CD4-positive, alpha-beta T cell (primary cell): ENCODE results near the gene EHF. TPM values are rescaled to one million over a fixed set of nuclear protein-coding genes. Genes with fewer than 3 reads are reported as not detected.

Experiments used
- ATAC-seq: fragments of 200-7000 bp; cut with Tn5 transposase; one replicate; pipeline ENCODE4 v1.10.0; 2022; ENCODE audit warnings: mild to moderate bottlenecking; ENCODE audit not compliant: poor library complexity
- CTCF ChIA-PET: fragments of 350-600 bp; sonication (Branson Sonifier 250); formaldehyde crosslinking; loops from one replicate; lab custom pipeline; 2021; ENCODE audit warnings: antibody characterized with exemption, inconsistent platforms; lab: Charles Lee
- POLR2A ChIA-PET: fragments of 350-600 bp; sonication (Branson Sonifier 250); formaldehyde crosslinking; loops from one replicate; lab custom pipeline; 2021; ENCODE audit warnings: antibody characterized with exemption, inconsistent platforms; lab: Charles Lee
- DNase-seq, 14 experiments: peaks; one replicate each; pipeline ENCODE4 v3.0.0-alpha.2; 2013 to 2020; ENCODE audit warnings: mixed read lengths in 2 of 14
- H3K27ac ChIP-seq, 2 donors: one replicate each; pipeline versions ENCODE4 v1.5.1 to v1.7.0; 2013; ENCODE audit warnings: low read length in 2 of 2, low read depth in 1 of 2, mild to moderate bottlenecking in 1 of 2
- H3K27me3 ChIP-seq, 2 experiments: 1 replicate in 1 of 2; 2 replicates in 1 of 2; pipeline versions ENCODE4 v1.6.1 to v1.7.0; 2013; ENCODE audit warnings: low read length in 2 of 2, control low read depth in 1 of 2, mild to moderate bottlenecking in 1 of 2, moderate library complexity in 1 of 2; ENCODE audit not compliant: insufficient read depth in 2 of 2, control insufficient read depth in 1 of 2
- H3K36me3 ChIP-seq: one replicate; pipeline ENCODE4 v1.6.1; 2013; ENCODE audit warnings: low read length, control low read depth; ENCODE audit not compliant: insufficient read depth
- H3K4me1 ChIP-seq: one replicate; pipeline ENCODE4 v1.6.1; 2013; ENCODE audit warnings: low read length, control low read depth; ENCODE audit not compliant: insufficient read depth
- H3K4me3 ChIP-seq: one replicate; pipeline ENCODE4 v1.5.1; 2013; ENCODE audit warnings: mild to moderate bottlenecking, low read length, moderate library complexity
- H3K9me3 ChIP-seq, 2 experiments: 1 replicate in 1 of 2; 2 replicates in 1 of 2; pipeline versions ENCODE4 v1.6.1 to v1.7.0; 2013; ENCODE audit warnings: low read length in 2 of 2, mild to moderate bottlenecking in 2 of 2, control low read depth in 1 of 2, moderate library complexity in 1 of 2; ENCODE audit not compliant: control insufficient read depth in 1 of 2, insufficient read depth in 1 of 2
- H3K27ac Mint-ChIP-seq: one replicate; pipeline ENCODE4 v1.8.0; 2020; ENCODE audit warnings: mixed read lengths
- H3K27me3 Mint-ChIP-seq: one replicate; pipeline ENCODE4 v1.8.0; 2021; ENCODE audit warnings: mixed read lengths
- H3K36me3 Mint-ChIP-seq: one replicate; pipeline ENCODE4 v1.8.0; 2021; ENCODE audit warnings: low read depth, mixed read lengths
- H3K4me1 Mint-ChIP-seq: one replicate; pipeline ENCODE4 v1.8.0; 2021; ENCODE audit warnings: low read depth, mixed read lengths
- H3K4me3 Mint-ChIP-seq: one replicate; pipeline ENCODE4 v1.8.0; 2020; ENCODE audit warnings: mild to moderate bottlenecking, mixed read lengths
- H3K9me3 Mint-ChIP-seq: one replicate; pipeline ENCODE4 v1.8.0; 2020; ENCODE audit warnings: mixed read lengths
- intact Hi-C, 2 experiments: fragments of 100-400 bp; cut with DNase I in 1 of 2; cut with micrococcal nuclease in 1 of 2; formaldehyde crosslinking; loops; one replicate each; pipeline versions ENCODE4 v1.15.1 to v1.9.0; 2023 to 2025; cut with DNase I, micrococcal nuclease
- total RNA-seq, 174 experiments: library from RNA in 2 of 174; stranded (reverse) in 2 of 174; gene quantifications; one replicate each; pipeline ENCODE4 v1.2.3 and lab custom pipeline; 2021 to 2026
- TF ChIP-seq, protein P1 (sequence below): fragments of 200-600 bp; IDR thresholded peaks from one replicate; pipeline ENCODE4 v1.8.0; 2022; ENCODE audit warnings: antibody characterized with exemption, mild to moderate bottlenecking

EHF gene
- total RNA-seq, 2 experiments from 2014 or later: not detected

DNA sequence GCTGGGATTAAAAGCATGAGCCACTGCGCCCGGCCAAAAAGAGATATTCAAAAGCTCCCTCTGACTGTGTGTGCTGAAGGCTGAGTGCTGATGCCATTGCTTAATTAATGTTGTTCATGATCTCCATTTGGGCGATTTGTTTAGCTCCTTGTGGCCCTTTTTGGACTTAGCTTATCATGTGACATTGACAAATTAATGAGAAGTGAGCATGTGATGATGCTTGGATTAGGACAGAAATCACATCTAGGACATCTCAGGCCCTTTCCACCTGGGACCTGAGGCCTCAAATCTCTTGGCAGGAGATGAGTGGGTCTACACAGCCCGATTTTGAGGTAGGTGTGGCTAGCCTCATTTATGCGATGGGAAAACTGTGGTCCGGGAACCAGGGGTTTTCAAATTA is 10.4 kb downstream of the EHF start:
- intact Hi-C loops: no loop called here
- Histone ChIP-seq H3K36me3 (no peaks in the 10 kb centered on the region), H3K27me3 (peaks cover 0 to 2% of the 10 kb centered on the region in 2 experiments), H3K9me3 (no peaks in the 10 kb centered on the region), H3K27ac (no peak overlapping the region), H3K4me1 (peaks cover 4% of the 10 kb centered on the region), H3K4me3 (no peak overlapping the region)
- ATAC-seq (no peak), DNase-seq (no peak)
- ChIA-PET POLR2A (no interaction called here), CTCF (no interaction called here)
- Mint-ChIP-seq H3K9me3 (no peaks in the 10 kb centered on the region), H3K27me3 (peaks cover 7% of the 10 kb centered on the region), H3K4me1 (peaks cover 17% of the 10 kb centered on the region), H3K27ac (no peak overlapping the region), H3K36me3 (no peaks in the 10 kb centered on the region), H3K4me3 (no peak overlapping the region)
- TF ChIP-seq, protein P1, sequence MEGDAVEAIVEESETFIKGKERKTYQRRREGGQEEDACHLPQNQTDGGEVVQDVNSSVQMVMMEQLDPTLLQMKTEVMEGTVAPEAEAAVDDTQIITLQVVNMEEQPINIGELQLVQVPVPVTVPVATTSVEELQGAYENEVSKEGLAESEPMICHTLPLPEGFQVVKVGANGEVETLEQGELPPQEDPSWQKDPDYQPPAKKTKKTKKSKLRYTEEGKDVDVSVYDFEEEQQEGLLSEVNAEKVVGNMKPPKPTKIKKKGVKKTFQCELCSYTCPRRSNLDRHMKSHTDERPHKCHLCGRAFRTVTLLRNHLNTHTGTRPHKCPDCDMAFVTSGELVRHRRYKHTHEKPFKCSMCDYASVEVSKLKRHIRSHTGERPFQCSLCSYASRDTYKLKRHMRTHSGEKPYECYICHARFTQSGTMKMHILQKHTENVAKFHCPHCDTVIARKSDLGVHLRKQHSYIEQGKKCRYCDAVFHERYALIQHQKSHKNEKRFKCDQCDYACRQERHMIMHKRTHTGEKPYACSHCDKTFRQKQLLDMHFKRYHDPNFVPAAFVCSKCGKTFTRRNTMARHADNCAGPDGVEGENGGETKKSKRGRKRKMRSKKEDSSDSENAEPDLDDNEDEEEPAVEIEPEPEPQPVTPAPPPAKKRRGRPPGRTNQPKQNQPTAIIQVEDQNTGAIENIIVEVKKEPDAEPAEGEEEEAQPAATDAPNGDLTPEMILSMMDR: no peak

- ATAC-seq (no peak), DNase-seq (no peak)
- H3K4me1 Mint-ChIP-seq: peaks cover 17% of the 10 kb centered on the region
- Histone ChIP-seq H3K27ac (no peak overlapping the region), H3K4me3 (no peak overlapping the region), H3K4me1 (peaks cover 4% of the 10 kb centered on the region), H3K36me3 (no peaks in the 10 kb centered on the region), H3K9me3 (no peaks in the 10 kb centered on the region), H3K27me3 (peaks cover 0 to 2% of the 10 kb centered on the region in 2 experiments)
- ChIA-PET CTCF (no interaction called here), POLR2A (no interaction called here)
- TF ChIP-seq, protein P1: no peak
- no peak overlapping the region for H3K4me3 Mint-ChIP-seq
- intact Hi-C loops: no loop called here
- H3K27ac Mint-ChIP-seq: no peak overlapping the region
- H3K36me3 Mint-ChIP-seq: no peaks in the 10 kb centered on the region
- H3K9me3 Mint-ChIP-seq: no peaks in the 10 kb centered on the region
- H3K27me3 Mint-ChIP-seq: peaks cover 3% of the 10 kb centered on the region
Observed at GRCh38 chr11:34631737-34632104, 10.8 kb downstream of the EHF start.

- Histone ChIP-seq H3K27me3 (peaks cover 0 to 2% of the 10 kb centered on the region in 2 experiments), H3K36me3 (no peaks in the 10 kb centered on the region), H3K4me1 (peaks cover 4% of the 10 kb centered on the region), H3K9me3 (no peaks in the 10 kb centered on the region), H3K4me3 (no peak overlapping the region), H3K27ac (no peak overlapping the region)
- no peak for ATAC-seq
- POLR2A ChIA-PET: no interaction called here
- H3K9me3 Mint-ChIP-seq: no peaks in the 10 kb centered on the region
- H3K27me3 Mint-ChIP-seq: no peaks in the 10 kb centered on the region
- no peaks in the 10 kb centered on the region for H3K36me3 Mint-ChIP-seq
- DNase-seq: no peak
- intact Hi-C loops: no loop called here
- no peak overlapping the region for H3K27ac Mint-ChIP-seq
- CTCF ChIA-PET: no interaction called here
- peaks cover 17% of the 10 kb centered on the region for H3K4me1 Mint-ChIP-seq
- H3K4me3 Mint-ChIP-seq: no peak overlapping the region
- TF ChIP-seq, protein P1: no peak
Observed at GRCh38 chr11:34632105-34632791, 11.4 kb downstream of the EHF start.
